ENCODE measurements around the gene MED23. TPM values are rescaled to one million over a fixed set of nuclear protein-coding genes. Genes with fewer than 3 reads are reported as not detected.

The MED23 gene
- polyA plus RNA-seq, 1 of the 3 experiments (the other 2 are of a cell fraction), result 10.1 TPM

DNA sequence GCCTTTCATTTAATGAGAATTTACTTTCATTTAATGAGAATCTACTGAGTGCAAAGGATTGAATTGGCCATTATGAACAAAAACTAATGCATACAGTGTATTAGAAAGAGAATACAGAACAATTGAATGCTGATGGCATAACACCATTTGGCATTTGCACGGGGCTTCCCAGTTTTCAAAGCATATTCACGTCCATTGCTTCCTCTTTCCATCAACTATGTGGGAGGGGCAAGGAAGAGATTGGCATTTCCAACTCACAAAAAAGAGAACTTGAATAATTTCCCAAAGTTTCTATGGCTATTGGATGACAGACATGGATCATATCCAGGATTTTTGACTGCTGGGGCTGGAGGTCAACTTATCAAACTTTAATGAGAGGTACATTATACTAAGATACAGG lies 78.2 kb downstream of the MED23 start:
- no peaks in the 10 kb centered on the region for H3F3A ChIP-seq (replicated peaks; ENCODE audit: insufficient read depth)
- H3K9me2 ChIP-seq, result no peaks in the 10 kb centered on the region
- H3K4me3 ChIP-seq (ENCODE audit: low read depth in 2 of 2, low read length in 1 of 2), result no peak overlapping the region
- no peak for DNase-seq
- TF ChIP-seq EZH2phosphoT487 (IDR thresholded peaks at IDR 0.05; ENCODE audit: borderline replicate concordance, low read depth) (no peak), RAD21 (IDR thresholded peaks at IDR 0.05; ENCODE audit: low read length) (no peak), FOSL2 (IDR thresholded peaks at IDR 0.05; ENCODE audit: borderline replicate concordance, low read depth) (no peak), CHD2 (IDR thresholded peaks at IDR 0.05; ENCODE audit: low read length, partially characterized antibody) (no peak), SIN3A (IDR thresholded peaks at IDR 0.05; ENCODE audit: borderline replicate concordance, low read depth, low read length) (no peak), RCOR1 (IDR thresholded peaks at IDR 0.05; ENCODE audit: low read length) (no peak), RXRA (IDR thresholded peaks at IDR 0.05; ENCODE audit: borderline replicate concordance, low read depth) (no peak)
- TF ChIP-seq, protein P1, sequence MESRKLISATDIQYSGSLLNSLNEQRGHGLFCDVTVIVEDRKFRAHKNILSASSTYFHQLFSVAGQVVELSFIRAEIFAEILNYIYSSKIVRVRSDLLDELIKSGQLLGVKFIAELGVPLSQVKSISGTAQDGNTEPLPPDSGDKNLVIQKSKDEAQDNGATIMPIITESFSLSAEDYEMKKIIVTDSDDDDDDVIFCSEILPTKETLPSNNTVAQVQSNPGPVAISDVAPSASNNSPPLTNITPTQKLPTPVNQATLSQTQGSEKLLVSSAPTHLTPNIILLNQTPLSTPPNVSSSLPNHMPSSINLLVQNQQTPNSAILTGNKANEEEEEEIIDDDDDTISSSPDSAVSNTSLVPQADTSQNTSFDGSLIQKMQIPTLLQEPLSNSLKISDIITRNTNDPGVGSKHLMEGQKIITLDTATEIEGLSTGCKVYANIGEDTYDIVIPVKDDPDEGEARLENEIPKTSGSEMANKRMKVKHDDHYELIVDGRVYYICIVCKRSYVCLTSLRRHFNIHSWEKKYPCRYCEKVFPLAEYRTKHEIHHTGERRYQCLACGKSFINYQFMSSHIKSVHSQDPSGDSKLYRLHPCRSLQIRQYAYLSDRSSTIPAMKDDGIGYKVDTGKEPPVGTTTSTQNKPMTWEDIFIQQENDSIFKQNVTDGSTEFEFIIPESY (IDR thresholded peaks at IDR 0.05; ENCODE audit: borderline replicate concordance, low read depth), result no peak
- TF ChIP-seq, protein P2, sequence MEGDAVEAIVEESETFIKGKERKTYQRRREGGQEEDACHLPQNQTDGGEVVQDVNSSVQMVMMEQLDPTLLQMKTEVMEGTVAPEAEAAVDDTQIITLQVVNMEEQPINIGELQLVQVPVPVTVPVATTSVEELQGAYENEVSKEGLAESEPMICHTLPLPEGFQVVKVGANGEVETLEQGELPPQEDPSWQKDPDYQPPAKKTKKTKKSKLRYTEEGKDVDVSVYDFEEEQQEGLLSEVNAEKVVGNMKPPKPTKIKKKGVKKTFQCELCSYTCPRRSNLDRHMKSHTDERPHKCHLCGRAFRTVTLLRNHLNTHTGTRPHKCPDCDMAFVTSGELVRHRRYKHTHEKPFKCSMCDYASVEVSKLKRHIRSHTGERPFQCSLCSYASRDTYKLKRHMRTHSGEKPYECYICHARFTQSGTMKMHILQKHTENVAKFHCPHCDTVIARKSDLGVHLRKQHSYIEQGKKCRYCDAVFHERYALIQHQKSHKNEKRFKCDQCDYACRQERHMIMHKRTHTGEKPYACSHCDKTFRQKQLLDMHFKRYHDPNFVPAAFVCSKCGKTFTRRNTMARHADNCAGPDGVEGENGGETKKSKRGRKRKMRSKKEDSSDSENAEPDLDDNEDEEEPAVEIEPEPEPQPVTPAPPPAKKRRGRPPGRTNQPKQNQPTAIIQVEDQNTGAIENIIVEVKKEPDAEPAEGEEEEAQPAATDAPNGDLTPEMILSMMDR (IDR thresholded peaks at IDR 0.05), result no peak
- H4K20me1 ChIP-seq (ENCODE audit: insufficient read depth), result no peaks in the 10 kb centered on the region
- POLR2A ChIA-PET, result no interaction called here
- no peaks in the 10 kb centered on the region for H3K9me3 ChIP-seq
- no peak overlapping the region for H3K27ac ChIP-seq (ENCODE audit: low read depth in 2 of 2, low read length in 1 of 2)
- no peaks in the 10 kb centered on the region for H3K36me3 ChIP-seq (replicated peaks in 1 of 2; ENCODE audit: control insufficient read depth in 1 of 2, insufficient read depth in 2 of 2, low read length in 1 of 2)
- H2AFZ ChIP-seq (ENCODE audit: low read depth), result no peak overlapping the region
- H3K4me2 ChIP-seq, result no peak overlapping the region
- CTCF ChIA-PET, result interaction anchor here (0.6 kb wide), 1 partner anchor 1140 kb away, joined by 3 read pairs; no protein-coding TSS in a partner anchor
- no peaks in the 10 kb centered on the region for H3K4me1 ChIP-seq (ENCODE audit: control insufficient read depth in 1 of 2, insufficient read depth in 2 of 2, low read depth in 1 of 2, low read length in 1 of 2)
- peaks cover 14% of the 10 kb centered on the region; the same call in 1 of the 2 replicates for H3K27me3 ChIP-seq (ENCODE audit: insufficient read depth)
- no peaks in the 10 kb centered on the region for H3K79me2 ChIP-seq (ENCODE audit: insufficient read depth)
- H3K9ac ChIP-seq, result no peak overlapping the region
- WGBS (ENCODE audit: low lambda C conversion rate), result 5% methylated on average over 2 of the region's 2 CpGs

DNA sequence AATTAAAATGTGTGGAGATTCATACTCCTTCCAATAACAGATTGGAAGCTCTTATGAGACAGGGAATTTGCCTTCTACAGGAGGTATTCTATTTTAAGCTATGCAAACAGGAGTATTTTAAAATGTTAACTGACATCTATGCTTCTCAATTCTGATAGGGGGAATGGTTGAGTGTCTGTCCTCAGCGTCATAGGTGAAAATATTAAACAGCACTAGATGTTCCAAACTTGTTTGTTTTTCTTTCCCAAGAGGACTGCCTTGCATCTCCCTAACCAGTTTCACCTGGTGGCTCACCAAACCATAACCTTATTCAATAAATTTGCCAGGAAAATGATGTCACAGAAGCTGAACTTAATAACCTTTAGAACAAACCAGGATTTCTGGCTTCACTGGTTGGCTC lies 79.6 kb downstream of the MED23 start:
- DNase-seq, result no peak
- no peak overlapping the region for H2AFZ ChIP-seq (ENCODE audit: low read depth)
- H3F3A ChIP-seq (replicated peaks; ENCODE audit: insufficient read depth), result no peaks in the 10 kb centered on the region
- H3K36me3 ChIP-seq (replicated peaks in 1 of 2; ENCODE audit: control insufficient read depth in 1 of 2, insufficient read depth in 2 of 2, low read length in 1 of 2), result no peaks in the 10 kb centered on the region
- no peaks in the 10 kb centered on the region for H3K9me3 ChIP-seq
- peaks cover 14% of the 10 kb centered on the region; the same call in 1 of the 2 replicates for H3K27me3 ChIP-seq (ENCODE audit: insufficient read depth)
- WGBS (ENCODE audit: low lambda C conversion rate), result 6% methylated on average over 1 of the region's 1 CpG
- no peak overlapping the region for H3K9ac ChIP-seq
- H3K27ac ChIP-seq (ENCODE audit: low read depth in 2 of 2, low read length in 1 of 2), result no peak overlapping the region
- H3K4me3 ChIP-seq (ENCODE audit: low read depth in 2 of 2, low read length in 1 of 2), result no peak overlapping the region
- CTCF ChIA-PET, result interaction anchor here (1.1 kb wide), 1 partner anchor 14 kb away, joined by 4 read pairs; no protein-coding TSS in a partner anchor
- H3K4me2 ChIP-seq, result no peak overlapping the region
- no peaks in the 10 kb centered on the region for H3K9me2 ChIP-seq
- H3K79me2 ChIP-seq (ENCODE audit: insufficient read depth), result no peaks in the 10 kb centered on the region
- TF ChIP-seq MEF2A (IDR thresholded peaks at IDR 0.05; ENCODE audit: borderline replicate concordance, low read depth), result no peak
- no peak for TF ChIP-seq GATA2 (CRISPR knock-in tag; IDR thresholded peaks at IDR 0.05)
- TF ChIP-seq, protein P1 (IDR thresholded peaks at IDR 0.05; ENCODE audit: borderline replicate concordance, low read depth), result no peak
- TF ChIP-seq, protein P3, sequence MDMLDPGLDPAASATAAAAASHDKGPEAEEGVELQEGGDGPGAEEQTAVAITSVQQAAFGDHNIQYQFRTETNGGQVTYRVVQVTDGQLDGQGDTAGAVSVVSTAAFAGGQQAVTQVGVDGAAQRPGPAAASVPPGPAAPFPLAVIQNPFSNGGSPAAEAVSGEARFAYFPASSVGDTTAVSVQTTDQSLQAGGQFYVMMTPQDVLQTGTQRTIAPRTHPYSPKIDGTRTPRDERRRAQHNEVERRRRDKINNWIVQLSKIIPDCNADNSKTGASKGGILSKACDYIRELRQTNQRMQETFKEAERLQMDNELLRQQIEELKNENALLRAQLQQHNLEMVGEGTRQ (IDR thresholded peaks at IDR 0.05; ENCODE audit: borderline replicate concordance, low read depth, low read length), result no peak
- TF ChIP-seq SIN3A (IDR thresholded peaks at IDR 0.05; ENCODE audit: borderline replicate concordance, low read depth, low read length), result no peak
- no peaks in the 10 kb centered on the region for H4K20me1 ChIP-seq (ENCODE audit: insufficient read depth)
- no peaks in the 10 kb centered on the region for H3K4me1 ChIP-seq (ENCODE audit: control insufficient read depth in 1 of 2, insufficient read depth in 2 of 2, low read depth in 1 of 2, low read length in 1 of 2)
- POLR2A ChIA-PET, result no interaction called here

All from SK-N-SH (cell line).